CD8-positive, alpha-beta memory T cell (primary cell): Measurements from ENCODE around the gene ASB2. TPM values are rescaled to one million over a fixed set of nuclear protein-coding genes. Genes with fewer than 3 reads are reported as not detected.

Experiments used
- CTCF ChIA-PET: fragments of 350-600 bp; sonication (Branson Sonifier 250); formaldehyde crosslinking; loops from one replicate; lab custom pipeline; 2021; ENCODE audit warnings: antibody characterized with exemption; lab: Charles Lee
- POLR2A ChIA-PET: fragments of 350-600 bp; sonication (Branson Sonifier 250); formaldehyde crosslinking; loops from one replicate; lab custom pipeline; 2021; ENCODE audit warnings: antibody characterized with exemption; lab: Charles Lee
- DNase-seq, 5 donors: peaks; one replicate each; pipeline versions ENCODE4 v3.0.0 to v3.0.0-alpha.2; 2020 to 2022; ENCODE audit warnings: mixed read lengths in 1 of 5
- H3K27ac ChIP-seq: one replicate; pipeline ENCODE4 v1.7.0; 2013; ENCODE audit warnings: low read depth, mild to moderate bottlenecking, low read length, moderate library complexity
- H3K27me3 ChIP-seq: 2 replicates; pipeline ENCODE4 v1.7.0; 2013; ENCODE audit warnings: low read length, mild to moderate bottlenecking; ENCODE audit not compliant: insufficient read depth, poor library complexity, severe bottlenecking
- H3K36me3 ChIP-seq: 2 replicates; pipeline ENCODE4 v1.7.0; 2013; ENCODE audit warnings: mild to moderate bottlenecking, low read length, moderate library complexity; ENCODE audit not compliant: insufficient read depth
- H3K4me1 ChIP-seq: 2 replicates; pipeline ENCODE4 v1.7.0; 2013; ENCODE audit warnings: mild to moderate bottlenecking, low read length, moderate library complexity; ENCODE audit not compliant: insufficient read depth
- H3K4me3 ChIP-seq: 2 replicates; pipeline ENCODE4 v1.7.0; 2013; ENCODE audit warnings: mild to moderate bottlenecking, low read length
- H3K9me3 ChIP-seq: 2 replicates; pipeline ENCODE4 v1.7.0; 2013; ENCODE audit warnings: mild to moderate bottlenecking, low read length
- H3K27ac Mint-ChIP-seq, 8 donors: one replicate each; pipeline ENCODE4 v1.8.0; 2020 to 2021; ENCODE audit warnings: mixed read lengths in 8 of 8, mild to moderate bottlenecking in 6 of 8, inconsistent platforms in 3 of 8, moderate library complexity in 3 of 8
- H3K27me3 Mint-ChIP-seq, 2 donors: one replicate each; pipeline ENCODE4 v1.8.0; 2020 to 2021; ENCODE audit warnings: mixed read lengths in 2 of 2, mild to moderate bottlenecking in 1 of 2, moderate library complexity in 1 of 2
- H3K36me3 Mint-ChIP-seq, 3 donors: one replicate each; pipeline ENCODE4 v1.8.0; 2020 to 2021; ENCODE audit warnings: mixed read lengths in 3 of 3, inconsistent platforms in 1 of 3, mild to moderate bottlenecking in 1 of 3
- H3K4me1 Mint-ChIP-seq, 3 donors: one replicate each; pipeline ENCODE4 v1.8.0; 2020 to 2021; ENCODE audit warnings: mixed read lengths in 3 of 3, inconsistent platforms in 1 of 3, mild to moderate bottlenecking in 1 of 3
- H3K4me3 Mint-ChIP-seq, 7 donors: one replicate each; pipeline ENCODE4 v1.8.0; 2020 to 2021; ENCODE audit warnings: mixed read lengths in 7 of 7, mild to moderate bottlenecking in 6 of 7, moderate library complexity in 4 of 7, inconsistent platforms in 2 of 7
- H3K9me3 Mint-ChIP-seq, 5 donors: one replicate each; pipeline ENCODE4 v1.8.0; 2020 to 2022; ENCODE audit warnings: mixed read lengths in 5 of 5, mild to moderate bottlenecking in 3 of 5, moderate library complexity in 2 of 5, inconsistent platforms in 1 of 5
- polyA plus RNA-seq: library from polyadenylated mRNA; unstranded; fragments of 300-500 nt; fragmentation: Illumina TruSeq; gene quantifications from one replicate; pipeline ENCODE4 v1.2.3, GENCODE V29; 2021
- total RNA-seq, 2 experiments: library from RNA; stranded (reverse); gene quantifications; one replicate each; pipeline ENCODE4 v1.2.3, GENCODE V29; 2021

Gene ASB2
- total and polyA plus RNA-seq, 3 experiments from 2014 or later: 4.8 to 98.0 (median 93.5) TPM

DNA sequence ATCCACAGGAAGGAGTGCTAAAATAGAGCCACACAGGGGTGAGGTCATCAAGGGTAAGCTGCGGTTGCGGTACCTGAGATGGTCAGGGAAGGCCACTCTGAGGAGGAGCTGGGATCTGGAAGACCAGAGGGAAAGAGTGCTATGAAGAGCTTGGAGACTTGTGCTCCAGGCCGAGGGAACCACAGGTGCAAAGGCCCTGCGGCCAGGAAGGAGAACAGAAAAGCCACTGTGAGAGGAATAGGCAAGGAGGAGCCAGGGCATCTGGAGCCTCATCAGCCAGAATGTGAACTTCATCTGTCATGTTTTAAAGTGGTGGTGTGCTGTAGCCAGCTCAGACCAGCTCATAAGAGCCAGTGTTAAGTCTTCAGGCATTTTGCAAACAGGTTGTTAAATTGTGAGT, 15.3 kb upstream of the ASB2 start:
- Histone ChIP-seq H3K4me1 (no peaks in the 10 kb centered on the region), H3K27ac (no peak overlapping the region), H3K27me3 (no peaks in the 10 kb centered on the region), H3K4me3 (no peak overlapping the region), H3K9me3 (no peaks in the 10 kb centered on the region), H3K36me3 (no peaks in the 10 kb centered on the region)
- peaks cover 0 to 4% (median 0%) of the 10 kb centered on the region in 3 donors for H3K4me1 Mint-ChIP-seq
- H3K4me3 Mint-ChIP-seq: no peak overlapping the region
- ChIA-PET CTCF (interaction anchor here (1.4 to 6.5 kb wide), 4 partner anchors 9 to 52 kb away, joined by 4 to 29 read pairs (median 9); no protein-coding TSS in a partner anchor), POLR2A (no interaction called here)
- H3K36me3 Mint-ChIP-seq: no peaks in the 10 kb centered on the region
- H3K27ac Mint-ChIP-seq: peak overlapping the region in 1 of 8 donors; percentile 17
- DNase-seq: no peak
- H3K9me3 Mint-ChIP-seq: no peaks in the 10 kb centered on the region
- peaks cover 0 to 2% of the 10 kb centered on the region in 2 donors for H3K27me3 Mint-ChIP-seq

DNA sequence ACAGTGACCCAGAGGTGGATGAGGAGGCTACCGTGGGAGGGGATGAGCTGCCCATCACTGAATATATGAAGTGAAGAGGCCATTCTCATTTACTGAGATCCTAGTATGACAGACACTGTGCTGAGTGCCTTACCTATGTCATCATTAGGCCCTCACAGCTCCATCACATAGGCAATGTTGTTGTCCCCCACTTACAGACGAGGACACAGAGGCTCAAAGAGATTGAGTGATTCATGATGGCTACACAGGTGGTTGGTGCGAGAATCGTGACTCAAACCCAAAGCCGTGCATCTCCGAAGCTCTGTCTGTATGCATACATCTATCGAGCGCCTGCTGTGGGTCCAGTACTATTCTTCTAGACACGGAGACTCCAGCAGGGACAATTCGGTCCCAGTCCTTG, 14.8 kb upstream of the ASB2 start:
- no peaks in the 10 kb centered on the region for H3K36me3 ChIP-seq
- Mint-ChIP-seq H3K27ac (peak overlapping the region in 1 of 8 donors; percentile 17), H3K4me3 (no peak overlapping the region), H3K36me3 (no peaks in the 10 kb centered on the region), H3K9me3 (no peaks in the 10 kb centered on the region), H3K27me3 (peaks cover 0 to 2% of the 10 kb centered on the region in 2 donors), H3K4me1 (peaks cover 0 to 4% (median 0%) of the 10 kb centered on the region in 3 donors)
- H3K9me3 ChIP-seq: no peaks in the 10 kb centered on the region
- no peak overlapping the region for H3K27ac ChIP-seq
- H3K27me3 ChIP-seq: no peaks in the 10 kb centered on the region
- ChIA-PET CTCF (interaction anchor here (0.9 to 6.5 kb wide), 4 partner anchors 10 to 52 kb away, joined by 3 to 29 read pairs (median 7); no protein-coding TSS in a partner anchor), POLR2A (no interaction called here)
- no peak for DNase-seq
- H3K4me3 ChIP-seq: no peak overlapping the region
- no peaks in the 10 kb centered on the region for H3K4me1 ChIP-seq

DNA sequence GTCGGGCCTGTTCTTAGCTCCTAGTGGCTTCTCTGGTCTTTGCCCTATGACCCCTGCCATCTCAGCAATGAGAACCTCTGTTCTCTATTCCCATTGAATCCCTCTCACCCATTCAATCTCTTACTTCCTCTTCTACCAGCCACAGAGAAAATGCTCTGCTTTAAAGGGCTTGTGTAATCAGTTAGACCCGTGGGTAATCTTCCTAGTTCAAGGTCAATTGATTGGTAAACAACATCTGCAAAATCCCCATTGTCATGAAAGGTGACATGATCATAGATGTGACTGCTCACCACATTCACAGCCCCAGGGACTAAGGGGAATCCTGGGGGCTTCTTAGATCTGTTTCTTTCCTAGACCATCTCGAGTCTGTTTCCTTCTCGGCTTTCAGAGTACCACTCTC, 13.6 kb upstream of the ASB2 start:
- no peaks in the 10 kb centered on the region for H3K36me3 ChIP-seq
- no peaks in the 10 kb centered on the region for H3K9me3 Mint-ChIP-seq
- H3K4me1 ChIP-seq: no peaks in the 10 kb centered on the region
- H3K9me3 ChIP-seq: no peaks in the 10 kb centered on the region
- peaks cover 0 to 3% (median 0%) of the 10 kb centered on the region in 3 donors for H3K4me1 Mint-ChIP-seq
- H3K27ac ChIP-seq: no peak overlapping the region
- H3K36me3 Mint-ChIP-seq: no peaks in the 10 kb centered on the region
- H3K27ac Mint-ChIP-seq: peak overlapping the region in 1 of 8 donors; percentile 5
- ChIA-PET POLR2A (no interaction called here), CTCF (interaction anchor here (3.3 to 6.5 kb wide), 2 partner anchors 19 to 50 kb away, joined by 10 to 29 read pairs; no protein-coding TSS in a partner anchor)
- H3K4me3 ChIP-seq: no peak overlapping the region
- no peak for DNase-seq
- H3K4me3 Mint-ChIP-seq: peak overlapping the region in 1 of 7 donors; percentile 4
- H3K27me3 Mint-ChIP-seq: no peaks in the 10 kb centered on the region
- no peaks in the 10 kb centered on the region for H3K27me3 ChIP-seq

DNA sequence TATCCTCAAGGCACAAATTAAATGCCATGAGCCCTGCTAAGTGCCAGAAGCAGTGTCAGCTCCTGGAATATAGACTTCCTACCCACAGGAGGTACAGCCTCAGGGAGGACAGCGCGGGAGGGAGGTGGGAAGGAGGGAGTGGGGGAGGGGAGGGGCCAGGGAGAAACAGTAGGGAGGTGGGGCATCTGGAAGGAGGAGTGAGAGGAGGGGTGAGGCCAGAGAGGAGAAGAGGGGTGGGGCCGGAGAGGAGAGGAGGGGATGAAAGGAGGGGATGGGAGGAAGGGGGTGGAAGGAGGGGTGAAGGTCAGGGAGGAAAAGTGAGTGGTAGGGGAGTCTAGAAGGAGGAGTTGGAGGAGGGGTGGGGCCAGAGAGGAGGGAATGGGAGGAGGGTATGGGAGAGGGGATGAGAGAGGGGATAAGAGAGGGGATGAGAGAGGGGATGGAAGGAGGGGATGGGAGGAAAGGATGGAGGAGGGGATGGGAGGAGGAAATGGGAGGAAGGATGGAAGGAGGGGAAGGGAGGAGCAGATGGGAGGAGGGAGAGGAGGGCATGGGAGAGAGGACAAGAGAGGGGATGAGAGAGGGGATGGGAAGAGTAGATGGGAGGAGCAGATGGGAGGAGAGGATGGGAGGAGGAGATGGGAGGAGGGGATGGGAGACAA, 11.6 kb upstream of the ASB2 start:
- CTCF ChIA-PET: interaction anchor here (33.9 kb wide), 1 partner anchor 45 kb away, joined by 945 read pairs; no protein-coding TSS in a partner anchor

DNA sequence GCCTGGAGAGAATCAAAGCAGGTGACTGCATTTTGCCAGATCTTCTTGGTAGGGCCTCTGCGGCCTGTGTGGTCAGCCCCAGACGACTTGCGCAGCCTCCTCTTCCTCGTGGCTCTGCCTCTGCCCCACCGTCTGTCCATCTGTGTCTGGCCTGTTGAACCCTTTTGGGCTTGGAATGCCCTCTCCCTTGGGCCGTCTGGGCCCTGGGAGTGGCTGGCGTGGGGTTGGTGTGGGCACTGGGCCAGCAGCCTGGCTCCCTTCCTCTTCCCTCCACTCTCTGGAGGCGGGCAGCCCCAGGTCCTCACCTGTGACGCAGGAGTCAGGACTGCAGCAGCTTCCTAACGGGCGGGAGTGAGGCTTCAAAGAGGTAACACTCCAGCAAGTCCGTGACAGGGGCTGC, 11.0 kb upstream of the ASB2 start:
- H3K4me1 ChIP-seq: no peaks in the 10 kb centered on the region
- ChIA-PET POLR2A (no interaction called here), CTCF (interaction anchor here (33.9 kb wide), 1 partner anchor 44 kb away, joined by 945 read pairs; no protein-coding TSS in a partner anchor)
- no peaks in the 10 kb centered on the region for H3K27me3 ChIP-seq
- Mint-ChIP-seq H3K27me3 (peaks cover 0 to 4% of the 10 kb centered on the region in 2 donors), H3K4me3 (no peak overlapping the region), H3K4me1 (no peaks in the 10 kb centered on the region), H3K27ac (no peak overlapping the region), H3K36me3 (no peaks in the 10 kb centered on the region), H3K9me3 (no peaks in the 10 kb centered on the region)
- H3K36me3 ChIP-seq: no peaks in the 10 kb centered on the region
- H3K9me3 ChIP-seq: no peaks in the 10 kb centered on the region
- no peak overlapping the region for H3K4me3 ChIP-seq
- H3K27ac ChIP-seq: no peak overlapping the region
- DNase-seq: no peak

More for the DNA sequence above, 11.6 kb upstream of the ASB2 start:
- no peak for DNase-seq
- no peaks in the 10 kb centered on the region for H3K36me3 ChIP-seq
- H3K36me3 Mint-ChIP-seq: no peaks in the 10 kb centered on the region
- no peaks in the 10 kb centered on the region for H3K9me3 Mint-ChIP-seq
- H3K4me1 ChIP-seq: no peaks in the 10 kb centered on the region
- H3K27me3 Mint-ChIP-seq: peaks cover 0 to 4% of the 10 kb centered on the region in 2 donors
- no peak overlapping the region for H3K4me3 ChIP-seq
- no peaks in the 10 kb centered on the region for H3K9me3 ChIP-seq
- H3K27ac Mint-ChIP-seq: no peak overlapping the region
- no peak overlapping the region for H3K4me3 Mint-ChIP-seq
- no peaks in the 10 kb centered on the region for H3K4me1 Mint-ChIP-seq
- H3K27me3 ChIP-seq: no peaks in the 10 kb centered on the region
- H3K27ac ChIP-seq: no peak overlapping the region
- POLR2A ChIA-PET: no interaction called here

DNA sequence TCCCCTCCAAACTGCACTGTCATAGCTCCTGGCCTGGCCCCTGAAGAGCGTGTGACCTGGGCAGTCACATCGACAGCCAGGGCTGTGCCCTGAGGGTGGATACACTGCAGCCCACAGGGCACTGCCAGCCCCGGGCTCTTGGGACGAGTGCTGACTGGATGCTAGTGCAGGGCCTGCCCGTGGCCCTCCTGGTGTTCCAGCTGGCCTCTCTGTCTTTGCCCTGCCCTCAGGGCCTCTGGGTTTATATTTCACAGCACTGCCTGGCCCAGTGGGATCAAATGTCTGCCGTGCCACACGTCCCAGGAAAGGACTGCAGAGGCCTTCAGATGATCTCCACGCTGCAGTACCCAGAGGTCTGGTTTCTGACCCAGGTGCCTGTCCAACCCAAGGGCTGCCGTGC, 10.6 kb upstream of the ASB2 start:
- Mint-ChIP-seq H3K27ac (peak overlapping the region in 1 of 8 donors; percentile 68), H3K9me3 (no peaks in the 10 kb centered on the region), H3K36me3 (no peaks in the 10 kb centered on the region), H3K27me3 (peaks cover 0 to 4% of the 10 kb centered on the region in 2 donors), H3K4me1 (no peaks in the 10 kb centered on the region), H3K4me3 (no peak overlapping the region)
- ChIA-PET CTCF (interaction anchor here (1.2 to 33.9 kb wide), 3 partner anchors 14 to 44 kb away, joined by 5 to 945 read pairs (median 5); no protein-coding TSS in a partner anchor), POLR2A (no interaction called here)
- H3K27ac ChIP-seq: no peak overlapping the region
- no peaks in the 10 kb centered on the region for H3K9me3 ChIP-seq
- DNase-seq: no peak
- no peaks in the 10 kb centered on the region for H3K27me3 ChIP-seq
- no peaks in the 10 kb centered on the region for H3K4me1 ChIP-seq
- H3K4me3 ChIP-seq: no peak overlapping the region
- H3K36me3 ChIP-seq: no peaks in the 10 kb centered on the region

DNA sequence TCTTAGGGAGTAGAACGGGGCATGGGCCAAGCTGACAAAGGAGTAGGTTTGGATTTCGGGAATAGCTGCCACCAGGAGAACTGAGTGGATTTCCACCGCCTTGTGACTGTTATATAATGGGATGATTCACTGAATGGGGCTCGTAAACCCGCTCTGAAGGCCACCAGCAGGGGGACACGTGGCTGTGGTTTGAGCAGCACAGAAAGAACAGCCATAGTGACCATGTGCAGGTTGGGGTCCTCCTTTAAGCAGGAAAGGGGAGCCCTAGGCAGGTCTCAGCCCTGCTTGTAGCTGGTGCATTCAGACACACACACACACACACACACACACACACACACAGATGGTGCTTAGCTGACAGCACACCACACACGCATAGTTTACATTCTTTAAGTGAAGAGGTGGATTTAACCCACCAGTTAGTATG, 8.6 kb upstream of the ASB2 start:
- no peak overlapping the region for H3K4me3 ChIP-seq
- no peaks in the 10 kb centered on the region for H3K27me3 ChIP-seq
- H3K36me3 ChIP-seq: no peaks in the 10 kb centered on the region
- no peaks in the 10 kb centered on the region for H3K4me1 ChIP-seq
- Mint-ChIP-seq H3K27me3 (peaks cover 0 to 4% of the 10 kb centered on the region in 2 donors), H3K4me1 (peaks cover 3 to 7% (median 6%) of the 10 kb centered on the region in 3 donors), H3K36me3 (no peaks in the 10 kb centered on the region), H3K27ac (no peak overlapping the region), H3K9me3 (no peaks in the 10 kb centered on the region), H3K4me3 (no peak overlapping the region)
- DNase-seq: no peak
- no peak overlapping the region for H3K27ac ChIP-seq
- POLR2A ChIA-PET: no interaction called here
- CTCF ChIA-PET: interaction anchor here (1.2 to 33.9 kb wide), 5 partner anchors 12 to 42 kb away, joined by 3 to 945 read pairs (median 8); partner anchors contain the start of gene CCDC197
- no peaks in the 10 kb centered on the region for H3K9me3 ChIP-seq

DNA sequence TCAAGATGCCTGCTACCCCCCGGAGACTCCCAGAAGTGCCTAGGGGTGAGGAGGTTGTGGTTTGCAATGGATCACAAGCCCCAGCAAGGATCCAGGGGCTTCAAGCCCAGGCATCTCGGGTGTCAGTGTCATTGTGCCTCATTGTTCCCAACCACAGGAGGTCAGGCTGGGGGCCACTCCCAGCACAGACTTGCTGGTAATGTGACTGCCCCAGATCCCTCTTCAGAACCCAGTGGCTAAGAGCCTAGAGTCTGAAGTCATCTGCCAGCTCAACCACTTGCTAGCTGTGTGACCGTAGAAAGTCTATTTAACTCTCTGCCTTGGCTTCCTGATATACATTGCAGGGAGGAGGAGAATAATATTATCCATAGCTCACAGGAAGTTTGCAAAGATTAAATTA, 7.7 kb upstream of the ASB2 start:
- Histone ChIP-seq H3K4me3 (no peak overlapping the region), H3K27me3 (no peaks in the 10 kb centered on the region), H3K4me1 (peaks cover 6% of the 10 kb centered on the region), H3K27ac (no peak overlapping the region), H3K36me3 (no peaks in the 10 kb centered on the region), H3K9me3 (no peaks in the 10 kb centered on the region)
- CTCF ChIA-PET: interaction anchor here (1.2 to 33.9 kb wide), 7 partner anchors 12 to 41 kb away, joined by 3 to 945 read pairs (median 7); partner anchors contain the start of gene CCDC197
- Mint-ChIP-seq H3K4me3 (no peak overlapping the region), H3K9me3 (no peaks in the 10 kb centered on the region), H3K27ac (no peak overlapping the region), H3K27me3 (peaks cover 0 to 4% of the 10 kb centered on the region in 2 donors), H3K36me3 (no peaks in the 10 kb centered on the region), H3K4me1 (peaks cover 7 to 12% (median 11%) of the 10 kb centered on the region in 3 donors)
- no peak for DNase-seq
- POLR2A ChIA-PET: no interaction called here
